PC-9 (cell line): ENCODE results near the gene UBN2. TPM values are rescaled to one million over a fixed set of nuclear protein-coding genes. Genes with fewer than 3 reads are reported as not detected.

ENCODE experiments used
- BruUV-seq: library from RNA; stranded (reverse); fragments of 400-500 nt; replicated peaks from 2 replicates; lab custom pipeline; 2021; lab: Mats Ljungman, UMichigan
- CTCF ChIA-PET: fragments of 300-600 bp; sonication (Branson Sonifier 250); formaldehyde crosslinking; loops from one replicate; lab custom pipeline; 2022; ENCODE audit warnings: antibody characterized with exemption; lab: Charles Lee
- POLR2A ChIA-PET: fragments of 300-600 bp; sonication (Branson Sonifier 250); formaldehyde crosslinking; loops from one replicate; lab custom pipeline; 2022; ENCODE audit warnings: antibody characterized with exemption; ENCODE audit not compliant: unreplicated experiment; lab: Charles Lee
- DNase-seq, 2 experiments: peaks; one replicate each; pipeline versions ENCODE4 v3.0.0 to v3.0.0-alpha.2; 2015 to 2022; ENCODE audit warnings: mixed read lengths in 1 of 2
- H2AFZ ChIP-seq: fragments of 200-600 bp; sonication (generic); 2 replicates; pipeline ENCODE4 v1.8.1; 2017; ENCODE audit warnings: antibody characterized with exemption
- H3F3A ChIP-seq: fragments of 200-600 bp; sonication (generic); 2 replicates; pipeline ENCODE4 v1.8.1; 2017; ENCODE audit warnings: antibody characterized with exemption, mild to moderate bottlenecking, low read depth; ENCODE audit not compliant: insufficient read depth
- H3K27ac ChIP-seq: fragments of 200-600 bp; sonication (generic); 2 replicates; pipeline ENCODE4 v1.6.1; 2016; ENCODE audit warnings: mixed run types
- H3K27me3 ChIP-seq: fragments of 200-600 bp; sonication (generic); 2 replicates; pipeline ENCODE4 v1.6.1; 2016; ENCODE audit warnings: low read depth, mixed run types; ENCODE audit not compliant: insufficient read depth
- H3K36me3 ChIP-seq: fragments of 200-600 bp; sonication (generic); 2 replicates; pipeline ENCODE4 v1.6.1; 2016; ENCODE audit warnings: low read depth, mixed run types
- H3K4me1 ChIP-seq: fragments of 200-600 bp; sonication (generic); replicated peaks from 2 replicates; pipeline ENCODE4 v1.6.1; 2016; ENCODE audit warnings: mixed run types; ENCODE audit not compliant: insufficient read depth
- H3K4me2 ChIP-seq: fragments of 200-600 bp; sonication (generic); 2 replicates; pipeline ENCODE4 v1.6.1; 2017; ENCODE audit warnings: mixed run types
- H3K4me3 ChIP-seq: fragments of 200-600 bp; sonication (generic); 2 replicates; pipeline ENCODE4 v1.6.1; 2016; ENCODE audit warnings: mixed run types
- H3K79me2 ChIP-seq: fragments of 200-600 bp; sonication (generic); 2 replicates; pipeline ENCODE4 v1.6.1; 2017; ENCODE audit warnings: low read depth, mixed run types
- H3K9me2 ChIP-seq: fragments of 200-600 bp; sonication (generic); 2 replicates; pipeline ENCODE4 v1.8.1; 2017; ENCODE audit warnings: mild to moderate bottlenecking; ENCODE audit not compliant: insufficient read depth
- H3K9me3 ChIP-seq: fragments of 200-600 bp; sonication (generic); 2 replicates; pipeline ENCODE4 v1.8.1; 2016; ENCODE audit warnings: low read depth; ENCODE audit not compliant: insufficient read depth
- H4K20me1 ChIP-seq: fragments of 200-600 bp; sonication (generic); 2 replicates; pipeline ENCODE4 v1.8.1; 2017; ENCODE audit not compliant: insufficient read depth
- CTCF ChIP-seq: fragments of 200-600 bp; sonication (generic); conservative IDR thresholded peaks from 2 replicates; pipeline ENCODE4 v1.6.1; 2017; ENCODE audit warnings: mixed run types, antibody characterized with exemption, mild to moderate bottlenecking, moderate library complexity
- EZH2 ChIP-seq: fragments of 200-600 bp; sonication (generic); IDR thresholded peaks from 2 replicates; pipeline ENCODE4 v1.8.0; 2017; ENCODE audit warnings: antibody characterized with exemption, low read depth
- intact Hi-C: fragments of 100-400 bp; cut with micrococcal nuclease; formaldehyde crosslinking; loops from one replicate; pipeline ENCODE4 v1.10.0; 2022; ENCODE audit not compliant: unreplicated experiment
- total RNA-seq: library from RNA; stranded (reverse); gene quantifications from 2 replicates; pipeline ENCODE4 v1.2.3, GENCODE V29; 2021

The UBN2 gene
- total RNA-seq, 1 experiment from 2014 or later: 34.1 TPM

- no TSS peak for BruUV-seq
- H3F3A ChIP-seq: peaks cover 3% of the 10 kb centered on the region
- no peaks in the 10 kb centered on the region for H3K4me1 ChIP-seq
- TF ChIP-seq EZH2: no peak
- TF ChIP-seq CTCF: no peak
- H3K36me3 ChIP-seq: no peaks in the 10 kb centered on the region
- ChIA-PET CTCF (no interaction called here), POLR2A (interaction anchor here (0.7 kb wide), 1 partner anchor 21 kb away, joined by 4 read pairs; no protein-coding TSS in a partner anchor)
- no peak for DNase-seq
- H3K4me3 ChIP-seq: no peak overlapping the region
- H3K9me3 ChIP-seq: no peaks in the 10 kb centered on the region
- H2AFZ ChIP-seq: no peak overlapping the region
- no peak overlapping the region for H3K4me2 ChIP-seq
- H3K27ac ChIP-seq: no peak overlapping the region
- intact Hi-C loops: loop anchor here (5.0 kb wide), 1 partner anchor 36 kb away; no protein-coding TSS in a partner anchor
- no peaks in the 10 kb centered on the region for H3K27me3 ChIP-seq
- no peaks in the 10 kb centered on the region for H4K20me1 ChIP-seq
- H3K9me2 ChIP-seq: no peaks in the 10 kb centered on the region
- H3K79me2 ChIP-seq: no peaks in the 10 kb centered on the region
Measured at GRCh38 chr7:139292821-139293220, 61.8 kb downstream of the UBN2 start.

GRCh38 chr7:139293534-139293933 is 62.5 kb downstream of the UBN2 start:
- H3K9me3 ChIP-seq: no peaks in the 10 kb centered on the region
- intact Hi-C loops: loop anchor here (5.0 kb wide), 1 partner anchor 36 kb away; no protein-coding TSS in a partner anchor
- H3F3A ChIP-seq: peaks cover 3% of the 10 kb centered on the region
- H3K4me3 ChIP-seq: no peak overlapping the region
- H3K4me1 ChIP-seq: no peaks in the 10 kb centered on the region
- no peak overlapping the region for H2AFZ ChIP-seq
- ChIA-PET CTCF (no interaction called here), POLR2A (no interaction called here)
- no TSS peak for BruUV-seq
- H3K9me2 ChIP-seq: no peaks in the 10 kb centered on the region
- H4K20me1 ChIP-seq: no peaks in the 10 kb centered on the region
- DNase-seq: no peak
- H3K27ac ChIP-seq: no peak overlapping the region
- H3K4me2 ChIP-seq: no peak overlapping the region
- H3K79me2 ChIP-seq: no peaks in the 10 kb centered on the region
- H3K27me3 ChIP-seq: no peaks in the 10 kb centered on the region
- no peaks in the 10 kb centered on the region for H3K36me3 ChIP-seq
- TF ChIP-seq CTCF: no peak
- no peak for TF ChIP-seq EZH2

GRCh38 chr7:139294241-139294640 is 63.2 kb downstream of the UBN2 start:
- no peaks in the 10 kb centered on the region for H4K20me1 ChIP-seq
- no peaks in the 10 kb centered on the region for H3K79me2 ChIP-seq
- H2AFZ ChIP-seq: no peak overlapping the region
- POLR2A ChIA-PET: no interaction called here
- H3K27ac ChIP-seq: no peak overlapping the region
- intact Hi-C loops: loop anchor here (5.0 kb wide), 1 partner anchor 37 kb away; no protein-coding TSS in a partner anchor
- H3F3A ChIP-seq: peaks cover 3% of the 10 kb centered on the region
- 0 out of 2 replicates have a peak, but pooled peaks cover 4% of the 10 kb centered on the region for H3K36me3 ChIP-seq
- TF ChIP-seq EZH2: no peak
- no peak for TF ChIP-seq CTCF
- no peaks in the 10 kb centered on the region for H3K27me3 ChIP-seq
- H3K9me2 ChIP-seq: no peaks in the 10 kb centered on the region
- H3K4me1 ChIP-seq: no peaks in the 10 kb centered on the region
- CTCF ChIA-PET: no interaction called here
- no peak for DNase-seq
- H3K9me3 ChIP-seq: no peaks in the 10 kb centered on the region
- no peak overlapping the region for H3K4me2 ChIP-seq
- no TSS peak for BruUV-seq
- H3K4me3 ChIP-seq: no peak overlapping the region
